A204.1 (cell line): ENCODE results near the gene MORC2.

Source experiments
- FAIRE-seq: peaks from 2 replicates; lab custom pipeline; 2012; peaks lifted over from hg19 to GRCh38; lab: Jason Lieb, UNC

The MORC2 gene

GRCh38 chr22:30919973-30920372, 48.6 kb downstream of the MORC2 start:
- FAIRE-seq = no peak

- FAIRE-seq = no peak
Measured at GRCh38 chr22:30918761-30919160, 49.8 kb downstream of the MORC2 start.

- no peak for FAIRE-seq
Measured at GRCh38 chr22:30910358-30910757, 58.2 kb downstream of the MORC2 start.

GRCh38 chr22:30909306-30909705, 59.3 kb downstream of the MORC2 start:
- FAIRE-seq = no peak

GRCh38 chr22:30908051-30908461, 60.5 kb downstream of the MORC2 start:
- no peak for FAIRE-seq

- FAIRE-seq = no peak
Measured at GRCh38 chr22:30906946-30907345, 61.6 kb downstream of the MORC2 start.

GRCh38 chr22:30906411-30906810, 62.2 kb downstream of the MORC2 start:
- no peak for FAIRE-seq

GRCh38 chr22:30905696-30906341, 62.8 kb downstream of the MORC2 start:
- FAIRE-seq = no peak

GRCh38 chr22:30903876-30904460, 64.6 kb downstream of the MORC2 start:
- no peak for FAIRE-seq

- FAIRE-seq = no peak
Measured at GRCh38 chr22:30902496-30903357, 65.8 kb downstream of the MORC2 start.

GRCh38 chr22:30894371-30894740, 74.2 kb downstream of the MORC2 start:
- no peak for FAIRE-seq

GRCh38 chr22:30893434-30894370, 74.9 kb downstream of the MORC2 start:
- FAIRE-seq = no peak

- no peak for FAIRE-seq
Measured at GRCh38 chr22:30892731-30893221, 75.8 kb downstream of the MORC2 start.

- no peak for FAIRE-seq
Measured at GRCh38 chr22:30892286-30892685, 76.3 kb downstream of the MORC2 start.

- no peak for FAIRE-seq
Measured at GRCh38 chr22:30891781-30892180, 76.8 kb downstream of the MORC2 start.

- FAIRE-seq = no peak
Measured at GRCh38 chr22:30891443-30891755, 77.2 kb downstream of the MORC2 start.

GRCh38 chr22:30890686-30891442, 77.7 kb downstream of the MORC2 start:
- no peak for FAIRE-seq

- no peak for FAIRE-seq
Measured at GRCh38 chr22:30889996-30890480, 78.5 kb downstream of the MORC2 start.

- FAIRE-seq = no peak
Measured at GRCh38 chr22:30889268-30889995, 79.1 kb downstream of the MORC2 start.

- no peak for FAIRE-seq
Measured at GRCh38 chr22:30887861-30888260, 80.7 kb downstream of the MORC2 start.

GRCh38 chr22:30887453-30887852, 81.1 kb downstream of the MORC2 start:
- FAIRE-seq = no peak
